Stimulated activated CD4-positive, alpha-beta T cell treated with anti-CD3 and anti-CD28 coated beads, Interleukin-4, amount 100 ng/mL, for 48 hours (primary cell): ENCODE measurements around the gene HLA-DPB1.

ENCODE experiments used
- DNase-seq, 2 donors: peaks; one replicate each; pipeline ENCODE4 v3.0.0-alpha.2; 2020; ENCODE audit warnings: low read depth in 2 of 2

The HLA-DPB1 gene

DNA sequence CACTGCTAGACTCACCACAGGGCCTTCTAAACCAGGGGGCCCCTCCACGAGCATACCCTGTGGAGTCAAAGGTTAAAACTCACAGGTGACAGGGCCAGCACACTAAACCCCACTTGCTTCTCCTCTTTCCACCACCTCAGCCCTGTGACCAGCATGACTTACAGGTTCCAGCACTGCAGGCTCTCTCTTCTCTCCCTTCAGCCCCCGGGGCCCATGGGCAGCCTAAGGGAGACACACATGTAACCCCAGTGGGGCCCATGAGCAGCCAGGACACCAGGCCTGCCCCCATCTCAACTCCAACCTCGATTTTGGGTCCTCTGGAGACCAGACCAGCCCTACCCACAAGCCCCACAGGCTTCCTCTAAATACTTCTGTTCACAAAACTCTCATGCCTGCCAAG lies 28.0 kb downstream of the HLA-DPB1 start:
- no peak for DNase-seq

- DNase-seq: no peak
Observed at GRCh38 chr6:33104887-33105286, 29.1 kb downstream of the HLA-DPB1 start.

DNA sequence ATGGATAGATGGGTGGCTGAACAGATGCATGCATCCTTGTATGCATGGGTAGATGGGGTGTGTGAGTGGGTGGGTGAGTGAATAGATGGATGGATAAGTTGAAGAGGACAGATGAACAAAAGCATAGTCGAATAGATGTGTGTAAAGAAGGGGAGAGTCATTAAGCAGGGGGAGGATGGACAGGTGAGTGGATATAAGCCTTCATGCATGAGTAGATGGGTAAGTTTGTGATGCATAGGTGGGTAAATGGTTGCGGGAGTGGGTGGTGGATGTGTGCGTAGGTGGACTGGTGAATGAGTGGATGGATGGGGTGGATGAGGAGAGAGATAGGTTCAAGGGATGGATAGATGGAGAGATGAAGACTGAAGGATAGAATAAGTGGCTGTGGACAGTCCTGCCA lies 29.6 kb downstream of the HLA-DPB1 start:
- no peak for DNase-seq

- no peak for DNase-seq
Observed at GRCh38 chr6:33105916-33106871, 30.4 kb downstream of the HLA-DPB1 start.

DNA sequence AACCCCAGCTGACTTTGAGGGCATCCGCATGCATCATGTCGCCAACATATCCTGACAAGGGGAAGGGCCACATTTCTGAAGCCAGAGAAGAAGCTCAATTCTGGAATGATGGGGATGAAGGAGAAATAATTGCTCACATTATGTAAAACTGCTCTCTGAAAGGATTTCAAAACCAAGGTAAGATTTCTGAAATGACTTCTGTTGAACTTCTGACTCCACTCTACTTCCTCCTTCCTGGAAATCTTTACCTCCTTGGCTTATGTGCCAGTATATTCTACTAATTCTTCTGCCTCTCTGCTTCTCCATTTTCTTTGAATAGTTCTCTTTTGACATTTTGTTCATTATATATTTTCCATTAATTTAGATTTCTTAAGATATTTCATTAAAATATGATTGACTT lies 31.9 kb downstream of the HLA-DPB1 start:
- no peak for DNase-seq

DNA sequence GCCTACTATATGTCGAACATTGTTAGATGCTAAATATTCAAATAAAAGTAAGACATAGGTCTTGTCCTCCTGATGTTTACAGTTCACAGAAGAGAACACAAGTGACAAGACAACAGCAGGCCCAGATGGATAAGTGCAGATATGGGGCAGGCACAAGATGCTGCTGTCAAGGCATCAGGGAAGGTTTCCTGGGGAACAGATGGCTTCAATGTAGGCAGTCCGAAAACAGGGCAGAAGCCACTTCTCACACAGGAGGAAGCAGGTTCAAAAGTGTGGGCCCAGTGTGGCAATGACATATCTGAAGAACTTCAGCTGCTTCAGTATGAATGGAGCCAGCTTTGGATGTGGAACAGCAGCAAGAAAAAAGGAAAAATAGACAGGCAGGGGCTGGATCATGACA lies 32.5 kb downstream of the HLA-DPB1 start:
- no peak for DNase-seq

DNA sequence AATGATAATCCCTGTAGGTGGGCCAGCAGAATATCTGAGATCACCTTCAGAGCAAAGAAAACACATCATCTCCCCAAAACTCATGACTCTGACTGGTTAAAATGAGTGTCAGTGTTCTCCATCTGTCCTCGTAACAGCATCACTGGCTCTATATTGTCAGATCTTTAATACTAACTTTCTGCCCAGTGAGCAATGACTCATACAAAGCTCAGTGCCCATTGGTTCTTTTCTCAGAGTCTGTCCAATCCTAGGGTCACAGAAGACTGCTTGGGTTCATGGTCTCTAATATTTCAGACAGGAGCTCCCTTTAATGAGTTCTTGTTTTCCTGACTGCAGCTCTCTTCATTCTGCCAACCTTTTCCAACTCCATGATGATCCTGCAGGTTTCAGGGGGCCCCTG lies 36.4 kb downstream of the HLA-DPB1 start:
- DNase-seq: no peak

DNA sequence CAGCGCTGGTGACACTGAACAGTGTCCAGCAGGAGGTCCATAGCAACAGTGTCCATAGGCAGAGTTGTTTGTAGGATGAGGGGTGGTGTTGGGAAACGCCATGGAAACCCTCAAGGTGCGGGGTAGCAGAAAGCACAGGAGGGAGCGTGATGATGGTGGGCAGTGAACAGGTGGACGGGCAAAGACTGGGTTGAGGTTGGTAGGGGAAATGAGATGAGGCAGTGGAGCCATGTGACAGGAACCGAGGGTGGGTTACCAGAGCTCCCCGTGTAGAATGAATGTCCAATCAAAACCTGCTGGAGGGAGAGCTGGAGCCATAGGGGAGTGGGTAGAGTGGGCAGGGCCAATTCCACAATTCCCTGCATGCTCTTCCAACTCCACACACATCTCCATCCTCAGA lies 38.0 kb downstream of the HLA-DPB1 start:
- DNase-seq: no peak

GRCh38 chr6:33114406-33114805 lies 38.6 kb downstream of the HLA-DPB1 start:
- DNase-seq: no peak

GRCh38 chr6:33116417-33116816 lies 40.6 kb downstream of the HLA-DPB1 start:
- DNase-seq: no peak

GRCh38 chr6:33116841-33117711 lies 41.3 kb downstream of the HLA-DPB1 start:
- DNase-seq: no peak

DNA sequence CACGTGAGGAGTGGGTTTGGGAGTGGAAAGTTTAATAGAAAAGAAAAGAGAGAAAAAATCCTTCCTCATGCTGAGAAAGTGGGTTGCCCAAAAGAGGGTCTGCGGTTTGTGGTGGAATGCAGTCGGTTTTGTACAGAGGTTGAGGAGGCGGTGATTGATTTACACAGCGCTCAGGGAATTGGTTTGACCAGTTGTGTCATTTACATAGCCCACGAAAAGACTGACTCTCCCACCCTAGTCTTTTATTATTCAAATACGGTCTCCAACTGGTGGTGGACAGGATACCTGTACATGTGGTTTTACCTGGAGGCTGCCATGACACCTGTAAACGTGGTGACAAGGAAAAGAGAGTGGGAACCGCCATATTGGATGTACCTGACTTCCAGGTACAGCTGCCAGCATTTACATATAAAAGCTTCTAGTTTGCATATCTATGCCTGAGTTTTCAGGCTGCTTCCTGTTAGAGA lies 42.1 kb downstream of the HLA-DPB1 start:
- DNase-seq: no peak

GRCh38 chr6:33118525-33119123 lies 42.8 kb downstream of the HLA-DPB1 start:
- no peak for DNase-seq

DNA sequence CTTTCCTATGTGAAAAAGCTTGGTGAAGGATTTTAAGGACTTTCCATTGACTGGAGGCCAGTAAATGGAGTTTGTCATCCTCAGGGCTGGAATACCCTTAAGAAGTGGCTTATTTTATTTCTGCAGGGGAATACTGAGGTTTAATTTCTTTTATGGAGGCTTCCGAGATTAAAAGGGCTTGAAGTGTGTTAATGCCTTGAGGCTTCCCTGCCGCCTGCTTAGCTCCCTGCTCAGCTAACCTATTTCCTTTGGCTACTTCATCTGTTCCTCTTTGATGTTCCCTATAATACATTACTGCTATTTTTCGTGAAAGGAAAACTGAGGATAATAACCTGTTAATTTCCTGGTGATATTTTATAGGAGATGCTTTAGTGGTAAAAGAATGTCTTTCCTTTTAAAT lies 44.2 kb downstream of the HLA-DPB1 start:
- no peak for DNase-seq

GRCh38 chr6:33123181-33123580 lies 47.4 kb downstream of the HLA-DPB1 start:
- no peak for DNase-seq

GRCh38 chr6:33123732-33124524 lies 48.1 kb downstream of the HLA-DPB1 start:
- peak in 1 of 2 donors; percentile 7 for DNase-seq

GRCh38 chr6:33124525-33124901 lies 48.7 kb downstream of the HLA-DPB1 start:
- DNase-seq: no peak

- no peak for DNase-seq
Observed at GRCh38 chr6:33124947-33125346, 49.2 kb downstream of the HLA-DPB1 start.

DNA sequence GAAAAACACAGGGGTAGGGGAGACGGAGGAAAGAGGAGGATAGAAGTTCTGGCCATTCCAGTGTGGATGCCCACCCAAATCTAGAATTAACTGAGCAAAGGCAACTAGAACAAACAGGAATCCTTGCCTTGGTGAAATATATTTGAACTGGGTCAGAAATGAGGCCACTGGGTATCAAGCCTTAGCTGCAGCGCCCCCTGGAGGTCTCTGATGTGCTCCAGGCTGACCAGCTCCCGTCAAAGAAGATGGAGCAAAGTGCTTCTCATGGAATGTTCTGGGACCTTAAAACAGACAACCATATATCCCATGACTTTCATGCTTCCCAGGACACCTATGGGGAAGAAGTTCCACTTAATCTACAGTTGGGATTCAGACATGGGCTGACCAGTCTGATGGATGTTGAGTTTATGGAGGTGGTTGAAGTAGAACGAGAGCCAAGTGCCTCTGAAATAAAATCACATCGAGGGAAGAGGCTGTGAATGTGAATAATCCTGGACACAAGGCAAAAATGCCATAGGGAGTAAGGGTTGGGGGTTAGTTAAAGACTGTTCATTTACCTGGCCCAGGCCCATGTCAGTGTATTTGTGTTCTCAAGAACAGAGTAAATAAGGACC lies 50.4 kb downstream of the HLA-DPB1 start:
- peak; percentile 57 to 70 for DNase-seq

- no peak for DNase-seq
Observed at GRCh38 chr6:33128318-33128717, 52.5 kb downstream of the HLA-DPB1 start.

GRCh38 chr6:33132081-33132524 lies 56.3 kb downstream of the HLA-DPB1 start:
- no peak for DNase-seq
